Measurements from ENCODE around the gene TRAK2. TPM values are rescaled to one million over a fixed set of nuclear protein-coding genes. Genes with fewer than 3 reads are reported as not detected.

TRAK2 gene
- total RNA-seq, 1 experiment from 2014 or later, result 47.0 TPM

- no peak for DNase-seq (ENCODE audit: low read depth)
Observed at GRCh38 chr2:201361078-201361733, 90.1 kb downstream of the TRAK2 start.

DNA sequence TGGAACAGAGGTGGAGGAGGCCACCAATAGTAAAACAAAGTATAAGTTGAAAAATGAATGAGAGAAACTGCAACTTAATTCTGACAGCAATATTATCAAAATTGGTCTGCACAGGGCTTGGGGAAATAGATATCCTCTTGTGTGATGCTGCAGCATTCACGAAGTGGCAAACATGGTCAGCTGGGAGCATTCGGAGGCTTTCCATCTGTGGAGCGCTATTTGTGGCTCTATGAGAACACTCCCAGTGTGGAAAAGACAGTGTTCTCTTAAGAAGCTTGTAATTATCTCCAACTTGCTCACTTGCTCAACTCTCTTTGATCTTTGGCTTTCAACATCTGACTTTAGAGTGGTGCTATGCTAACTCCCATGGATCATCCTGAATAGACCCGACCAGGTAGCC lies 91.0 kb downstream of the TRAK2 start:
- DNase-seq (ENCODE audit: low read depth), result no peak

- peak; percentile 64 for DNase-seq (ENCODE audit: low read depth)
Observed at GRCh38 chr2:201358684-201359083, 92.6 kb downstream of the TRAK2 start.

- DNase-seq (ENCODE audit: low read depth), result peak; percentile 95
Observed at GRCh38 chr2:201357221-201357620, 94.0 kb downstream of the TRAK2 start, which contains the start of gene FLACC1. TSS of gene FLACC1 (minus strand) at chr2:201357345. CDS start at chr2:201351404, 5,941 bp downstream.

- no peak for DNase-seq (ENCODE audit: low read depth)
Observed at GRCh38 chr2:201353116-201353515, 98.1 kb downstream of the TRAK2 start.

DNA sequence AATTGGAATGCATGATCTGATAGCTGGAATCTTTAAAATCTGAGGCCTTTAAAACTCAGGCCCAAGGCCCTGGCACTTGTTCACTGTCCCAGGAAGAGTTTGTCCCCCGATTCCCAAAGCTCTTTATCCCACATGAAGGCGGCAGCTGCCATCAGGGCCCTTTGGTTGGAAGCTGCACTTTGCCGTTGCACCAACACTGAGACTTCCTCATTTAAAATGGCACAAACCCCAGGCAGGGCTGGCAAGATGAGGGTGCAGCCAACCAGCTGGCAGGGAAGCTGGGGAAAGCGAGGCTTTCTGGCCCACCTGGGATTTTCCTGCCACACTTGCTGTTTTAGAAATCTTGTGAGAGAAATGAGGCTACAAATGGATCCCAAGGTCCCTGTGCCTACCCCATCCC lies 100.4 kb downstream of the TRAK2 start:
- DNase-seq (ENCODE audit: low read depth), result no peak

DNA sequence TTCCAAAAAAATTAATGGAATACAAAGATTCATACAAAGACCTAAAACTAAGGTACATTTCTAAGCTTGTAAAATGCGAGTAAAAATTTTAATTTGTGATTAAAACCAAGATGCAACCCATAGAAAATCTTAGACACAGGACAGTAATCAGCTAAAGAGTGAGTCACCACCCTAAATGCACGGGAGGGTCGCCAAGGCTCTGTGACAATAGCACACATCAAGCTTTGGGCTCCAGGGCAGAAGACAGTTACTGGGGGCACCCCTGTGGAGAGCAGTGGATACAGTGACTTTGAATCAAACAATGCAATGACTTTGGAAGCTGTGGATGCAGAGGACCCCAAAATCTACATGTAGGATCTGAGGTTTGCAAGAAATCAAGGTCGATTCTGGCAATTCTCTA lies 101.7 kb downstream of the TRAK2 start:
- DNase-seq (ENCODE audit: low read depth), result peak; percentile 10

GRCh38 chr2:201348758-201349157 lies 102.5 kb downstream of the TRAK2 start:
- no peak for DNase-seq (ENCODE audit: low read depth)

DNA sequence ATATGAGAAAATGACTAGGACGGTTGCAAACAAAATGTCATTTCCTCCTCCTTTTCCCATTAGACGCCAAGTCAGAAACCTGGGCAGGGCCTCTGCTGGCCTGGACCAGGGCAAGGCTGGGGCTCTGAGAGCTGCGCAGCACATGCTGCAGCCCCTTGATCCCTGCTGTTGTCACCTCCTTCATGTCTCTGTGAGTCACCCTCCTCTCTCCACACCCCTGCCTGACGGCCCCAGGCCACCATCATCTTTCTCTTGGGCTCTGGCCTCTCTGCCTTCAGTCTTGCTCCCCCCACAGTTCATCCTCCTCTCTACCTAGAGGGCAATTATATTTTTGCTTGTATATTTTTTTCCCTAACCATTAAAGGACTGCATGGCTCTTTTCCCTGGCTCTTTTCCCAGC lies 104.1 kb downstream of the TRAK2 start:
- DNase-seq (ENCODE audit: low read depth), result peak; percentile 25

GRCh38 chr2:201345625-201346213 lies 105.5 kb downstream of the TRAK2 start:
- no peak for DNase-seq (ENCODE audit: low read depth)

DNA sequence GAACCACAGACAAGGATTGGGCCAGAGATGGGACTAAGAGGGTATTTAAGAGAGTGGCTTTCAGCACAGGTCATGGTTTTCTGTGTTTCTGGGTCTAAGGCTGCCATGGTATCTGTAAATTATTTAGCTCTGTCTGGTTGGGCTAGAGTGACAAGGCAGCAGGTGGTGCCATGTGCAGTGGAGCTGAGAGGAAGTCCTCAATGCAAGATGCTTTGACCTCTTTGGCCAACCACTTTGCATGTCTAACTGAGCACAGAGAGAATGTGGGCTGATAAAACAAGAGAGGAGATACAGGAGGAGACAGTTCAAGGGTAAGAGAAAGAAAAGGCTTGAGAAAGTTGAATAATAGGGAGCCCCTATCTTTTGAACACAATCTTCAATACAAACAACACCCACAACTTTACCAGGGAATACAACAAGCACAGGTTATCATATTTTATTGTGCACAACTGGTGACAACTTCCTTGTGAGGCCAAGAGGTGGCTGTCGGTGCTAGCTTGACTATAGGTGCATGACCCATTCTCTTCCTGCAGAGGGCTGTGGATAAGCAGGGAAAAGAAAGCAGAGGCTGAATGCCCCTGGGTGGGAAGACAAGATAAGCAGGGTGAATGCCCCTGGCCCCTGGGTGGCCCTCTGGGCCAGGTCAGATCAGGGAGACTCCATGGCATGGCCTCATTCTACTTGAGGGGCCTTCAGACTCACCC lies 106.4 kb downstream of the TRAK2 start:
- no peak for DNase-seq (ENCODE audit: low read depth)

DNA sequence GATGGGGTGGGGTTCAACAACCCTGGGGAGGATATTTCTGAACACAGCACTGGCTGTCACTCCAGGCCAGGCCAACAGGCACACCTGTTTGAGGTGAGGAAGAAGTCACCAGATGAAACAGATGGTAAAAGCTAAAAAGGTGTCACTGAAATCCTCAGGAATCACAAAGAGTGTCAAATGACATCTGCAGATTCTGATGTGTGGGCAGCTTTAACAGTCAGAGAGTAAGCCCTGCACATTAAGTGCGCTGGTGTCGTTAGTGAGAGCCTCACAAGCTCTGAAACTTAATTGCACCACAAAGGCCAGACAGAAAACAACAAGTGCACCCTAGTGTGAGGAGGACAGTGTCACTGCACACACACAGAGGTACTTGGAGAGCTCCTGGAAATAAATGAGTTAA lies 107.7 kb downstream of the TRAK2 start:
- no peak for DNase-seq (ENCODE audit: low read depth)

DNA sequence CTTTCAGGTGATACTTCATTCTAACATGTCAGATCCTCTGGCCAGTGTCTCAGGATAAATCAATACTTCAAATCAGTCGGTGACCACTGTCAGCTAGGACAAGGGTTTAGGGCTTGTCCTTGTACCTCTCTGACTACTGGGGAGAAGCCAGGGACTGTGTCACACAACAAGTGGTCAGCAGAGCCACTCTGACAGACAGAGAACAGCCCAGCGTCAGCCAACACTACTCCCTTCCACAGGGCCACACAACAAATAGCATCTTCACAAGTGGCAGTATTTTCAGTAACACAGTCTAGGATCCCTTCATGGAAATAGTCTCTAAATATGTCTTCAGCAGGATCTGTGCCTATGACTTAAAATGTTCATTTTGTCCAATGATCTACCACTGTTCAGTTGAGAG lies 108.3 kb downstream of the TRAK2 start:
- no peak for DNase-seq (ENCODE audit: low read depth)

DNA sequence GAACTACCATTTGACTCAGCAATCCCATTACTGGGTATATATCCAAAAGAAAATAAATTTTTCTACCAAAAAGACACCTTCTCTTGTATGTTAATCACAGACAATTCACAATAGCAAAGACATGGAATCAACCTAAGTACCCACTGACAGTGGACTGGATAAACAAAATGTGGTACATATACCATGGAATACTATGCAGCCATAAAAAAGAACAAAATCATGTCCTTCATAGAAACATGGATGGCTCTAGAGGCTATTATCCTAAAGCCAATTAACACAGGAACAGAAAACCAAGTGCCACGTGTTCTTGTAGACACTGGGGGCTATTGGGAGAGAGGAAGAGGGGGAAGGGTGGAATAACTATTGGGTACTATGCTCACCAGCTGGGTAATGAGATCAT lies 121.8 kb downstream of the TRAK2 start:
- no peak for DNase-seq (ENCODE audit: low read depth)

GRCh38 chr2:201327678-201328077 lies 123.6 kb downstream of the TRAK2 start:
- no peak for DNase-seq (ENCODE audit: low read depth)

Other genes with a start within 250 kb of the TRAK2 start
- 43.4 and 45.3 TPM in 2 replicates for gene CASP8, start 190.9 kb downstream of the TRAK2 start, total RNA-seq (2014; rRNA removed; shearing (Covaris generic))
- 1.3 and 1.5 TPM in 2 replicates for gene FLACC1, start 94.1 kb downstream of the TRAK2 start, total RNA-seq (2014; rRNA removed; shearing (Covaris generic))
- 61.0 and 83.4 TPM in 2 replicates for gene STRADB, start 282 bp upstream of the TRAK2 start, total RNA-seq (2014; rRNA removed; shearing (Covaris generic))
- gene TMEM237, start 192.0 kb upstream of the TRAK2 start, total RNA-seq (2014; rRNA removed; shearing (Covaris generic)), result 132 and 136 TPM in 2 replicates
- gene MPP4, start 247.2 kb upstream of the TRAK2 start, total RNA-seq (2014; rRNA removed; shearing (Covaris generic)), result 24.3 and 27.2 TPM in 2 replicates

All from RPMI7951 (cell line).